Subcutaneous adipose tissue (tissue), 4 donors: ENCODE results near the gene SCN3B. TPM values are rescaled to one million over a fixed set of nuclear protein-coding genes. Genes with fewer than 3 reads are reported as not detected.

Experiments
- total RNA-seq, 4 donors: library from RNA; depleted of rRNA; stranded (reverse); fragments of >200 nt; gene quantifications; one replicate each; pipeline ENCODE4 v1.1.0, GENCODE V29; 2016
- TF ChIP-seq, protein P1 (sequence below): fragments of 450-650 bp; IDR thresholded peaks from one replicate; pipeline ENCODE4 v1.5.1; 2016; ENCODE audit warnings: low read depth, mild to moderate bottlenecking, control low read depth, antibody characterized with exemption, moderate library complexity

The SCN3B gene, protein sequence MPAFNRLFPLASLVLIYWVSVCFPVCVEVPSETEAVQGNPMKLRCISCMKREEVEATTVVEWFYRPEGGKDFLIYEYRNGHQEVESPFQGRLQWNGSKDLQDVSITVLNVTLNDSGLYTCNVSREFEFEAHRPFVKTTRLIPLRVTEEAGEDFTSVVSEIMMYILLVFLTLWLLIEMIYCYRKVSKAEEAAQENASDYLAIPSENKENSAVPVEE
- total RNA-seq = 1 to 10 TPM in 2 of 4 donors, under 1 TPM in 2; 0.17 to 1.5 (median 0.88) TPM

DNA sequence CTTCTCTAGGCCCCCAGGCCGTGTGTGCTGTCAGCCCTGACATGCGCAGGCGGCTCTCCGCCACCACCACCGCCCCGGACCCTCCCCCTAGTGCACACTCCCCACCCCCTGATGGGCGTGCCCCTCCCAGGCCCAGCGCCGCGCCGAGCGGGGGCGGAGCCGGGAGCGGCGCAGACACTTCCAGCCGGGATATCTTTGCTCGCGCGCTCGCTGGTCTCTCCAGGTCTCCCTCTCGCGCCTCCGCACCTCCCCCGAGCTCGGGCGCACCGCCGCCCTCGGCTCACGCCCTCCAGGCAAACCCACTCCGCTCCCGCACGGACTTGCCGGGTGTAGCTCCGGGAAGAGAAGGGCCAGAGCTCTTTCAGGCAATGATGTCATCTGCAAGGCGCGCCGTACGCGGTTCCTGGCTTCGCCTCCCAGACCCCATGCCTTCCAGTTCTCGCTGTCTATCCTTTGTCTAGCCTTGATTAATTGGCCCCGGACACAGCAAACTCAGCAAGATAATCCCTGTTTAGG, at the start of gene SCN3B:
SCN3B (minus strand) TSS at position 59 of the 516 bp plus-strand sequence. CDS start 823 bp downstream, outside the sequence.
- TF ChIP-seq, protein P1, sequence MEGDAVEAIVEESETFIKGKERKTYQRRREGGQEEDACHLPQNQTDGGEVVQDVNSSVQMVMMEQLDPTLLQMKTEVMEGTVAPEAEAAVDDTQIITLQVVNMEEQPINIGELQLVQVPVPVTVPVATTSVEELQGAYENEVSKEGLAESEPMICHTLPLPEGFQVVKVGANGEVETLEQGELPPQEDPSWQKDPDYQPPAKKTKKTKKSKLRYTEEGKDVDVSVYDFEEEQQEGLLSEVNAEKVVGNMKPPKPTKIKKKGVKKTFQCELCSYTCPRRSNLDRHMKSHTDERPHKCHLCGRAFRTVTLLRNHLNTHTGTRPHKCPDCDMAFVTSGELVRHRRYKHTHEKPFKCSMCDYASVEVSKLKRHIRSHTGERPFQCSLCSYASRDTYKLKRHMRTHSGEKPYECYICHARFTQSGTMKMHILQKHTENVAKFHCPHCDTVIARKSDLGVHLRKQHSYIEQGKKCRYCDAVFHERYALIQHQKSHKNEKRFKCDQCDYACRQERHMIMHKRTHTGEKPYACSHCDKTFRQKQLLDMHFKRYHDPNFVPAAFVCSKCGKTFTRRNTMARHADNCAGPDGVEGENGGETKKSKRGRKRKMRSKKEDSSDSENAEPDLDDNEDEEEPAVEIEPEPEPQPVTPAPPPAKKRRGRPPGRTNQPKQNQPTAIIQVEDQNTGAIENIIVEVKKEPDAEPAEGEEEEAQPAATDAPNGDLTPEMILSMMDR = no peak

DNA sequence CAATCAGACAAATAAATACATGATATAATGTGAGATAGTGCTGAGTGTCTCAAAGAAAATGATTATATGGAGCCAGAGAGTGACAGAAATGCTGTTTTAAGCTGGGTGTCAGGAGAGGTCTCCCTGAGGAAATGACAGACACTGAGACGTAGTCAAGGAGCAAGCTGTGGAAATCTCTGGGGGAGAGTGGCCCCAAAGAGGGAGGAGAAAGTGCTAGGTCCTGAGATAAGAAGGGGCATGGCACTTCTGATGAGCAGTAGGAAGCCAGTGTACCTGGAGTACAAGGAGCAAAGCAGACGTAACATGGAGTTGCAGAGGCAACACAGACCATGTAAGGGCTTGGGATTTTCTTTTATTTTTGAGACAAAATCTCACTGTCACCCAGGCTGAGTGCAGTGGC, 48.3 kb upstream of the SCN3B start:
- TF ChIP-seq, protein P1 = no peak

DNA sequence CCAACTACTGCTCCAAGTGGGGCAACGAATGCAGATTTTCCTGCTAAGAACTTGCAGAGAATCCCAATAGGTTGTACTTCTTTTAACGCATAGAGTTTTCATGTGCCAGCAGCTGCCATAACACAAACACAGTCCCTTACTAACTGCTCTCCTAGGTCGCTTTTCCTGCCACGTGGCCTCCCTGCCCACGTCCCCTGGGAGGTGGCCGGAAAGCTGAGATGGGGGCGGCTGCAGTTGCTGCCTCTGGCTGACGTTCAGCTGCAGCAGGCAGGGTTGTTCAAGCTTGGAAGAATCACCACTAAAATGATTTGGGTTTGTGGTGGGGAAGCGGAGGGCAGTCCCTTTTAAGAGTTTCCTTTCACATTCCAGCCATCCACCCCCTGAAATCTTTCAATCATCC, 47.7 kb upstream of the SCN3B start:
- TF ChIP-seq, protein P1 = no peak

DNA sequence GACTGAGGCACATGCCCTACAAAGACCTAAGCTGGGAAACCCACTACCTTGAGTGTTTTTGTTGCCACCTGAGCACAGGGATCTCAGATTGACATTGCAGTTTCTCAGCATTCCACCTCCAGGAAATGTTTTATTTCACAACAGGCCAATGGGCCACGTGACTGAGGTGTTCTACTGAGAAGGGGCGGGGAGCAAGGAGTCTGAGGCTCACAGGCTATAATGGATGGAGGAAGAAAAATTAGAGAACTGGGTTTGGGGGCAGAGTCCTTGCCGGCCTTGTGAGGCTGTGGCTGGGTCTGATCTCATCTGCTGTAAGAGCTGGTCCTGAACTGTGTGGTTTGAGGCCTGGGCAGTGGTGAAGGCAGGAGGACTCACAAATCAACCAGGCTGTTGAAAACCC, 46.3 kb upstream of the SCN3B start:
- TF ChIP-seq, protein P1 = no peak

DNA sequence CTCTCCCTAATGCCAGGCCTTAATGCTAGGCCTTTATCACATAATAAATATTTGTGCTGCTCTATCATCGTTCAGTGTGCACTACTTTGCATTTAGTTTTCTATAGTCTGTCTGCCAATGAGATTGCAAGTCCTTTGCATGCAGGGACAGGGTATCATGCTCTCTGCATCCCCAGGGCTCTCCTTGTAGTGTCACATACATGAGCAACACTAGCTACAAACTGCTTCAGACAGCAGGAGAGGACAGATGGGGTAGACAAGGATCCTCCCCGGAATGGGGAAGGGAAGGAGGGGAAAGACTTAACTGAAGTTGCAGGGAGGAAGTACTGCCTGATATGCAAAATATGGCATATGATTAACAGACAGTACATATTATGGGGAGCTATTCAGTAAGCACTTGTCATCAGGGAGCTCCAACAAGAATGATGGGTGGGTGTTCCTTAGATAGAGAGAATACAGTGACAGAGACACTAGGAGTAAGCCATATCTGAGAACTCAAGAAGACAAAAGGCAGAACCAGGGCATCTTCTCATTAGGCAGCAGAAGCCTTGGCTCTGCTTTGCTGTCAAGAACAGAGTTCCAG, 44.2 kb upstream of the SCN3B start:
- TF ChIP-seq, protein P1 = no peak

DNA sequence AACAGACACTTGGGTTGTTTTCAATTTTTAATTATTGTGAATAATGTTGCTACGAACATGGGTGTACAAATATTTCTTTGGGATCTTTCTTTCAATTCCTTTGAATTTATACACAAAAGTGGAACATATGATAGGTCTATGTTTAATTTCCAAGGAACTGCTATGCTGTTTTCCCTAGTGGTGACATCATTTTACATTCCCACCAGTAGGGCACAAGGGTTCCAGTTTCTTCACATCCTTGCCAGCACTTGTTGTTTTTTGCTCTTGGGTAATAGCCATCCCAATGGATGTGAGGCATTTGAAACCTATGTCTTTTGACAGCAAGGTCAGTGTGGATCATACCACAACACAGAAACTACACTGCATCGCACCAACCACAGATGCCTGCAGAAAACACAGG, 41.8 kb upstream of the SCN3B start:
- TF ChIP-seq, protein P1 = no peak

DNA sequence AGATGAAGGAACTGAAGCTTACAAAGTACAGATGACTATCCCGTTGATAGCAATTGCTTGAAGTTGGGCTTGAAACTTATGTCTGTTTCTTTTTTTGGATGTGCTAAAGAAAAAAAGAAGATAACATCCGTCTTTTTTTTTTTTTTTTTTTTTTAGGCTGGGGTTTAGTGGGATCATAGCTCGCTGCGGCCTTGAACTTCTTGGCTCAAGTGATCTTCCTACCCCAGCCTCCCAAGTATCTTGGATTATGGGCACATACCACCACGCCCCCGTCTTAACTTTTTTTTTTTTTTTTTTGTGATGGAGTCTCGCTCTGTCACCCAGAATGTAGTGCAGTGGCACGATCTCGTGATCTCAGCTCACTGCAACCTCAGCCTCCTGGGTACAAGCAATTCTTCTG, 40.8 kb upstream of the SCN3B start:
- TF ChIP-seq, protein P1 = no peak
